ENCODE data around the gene TEX11. TPM values are rescaled to one million over a fixed set of nuclear protein-coding genes. Genes with fewer than 3 reads are reported as not detected.

Gene TEX11
- total and polyA plus RNA-seq, 10 of the 15 experiments (the other 5 are each of a cell fraction or from before 2014, with no cell fraction given): not detected

DNA sequence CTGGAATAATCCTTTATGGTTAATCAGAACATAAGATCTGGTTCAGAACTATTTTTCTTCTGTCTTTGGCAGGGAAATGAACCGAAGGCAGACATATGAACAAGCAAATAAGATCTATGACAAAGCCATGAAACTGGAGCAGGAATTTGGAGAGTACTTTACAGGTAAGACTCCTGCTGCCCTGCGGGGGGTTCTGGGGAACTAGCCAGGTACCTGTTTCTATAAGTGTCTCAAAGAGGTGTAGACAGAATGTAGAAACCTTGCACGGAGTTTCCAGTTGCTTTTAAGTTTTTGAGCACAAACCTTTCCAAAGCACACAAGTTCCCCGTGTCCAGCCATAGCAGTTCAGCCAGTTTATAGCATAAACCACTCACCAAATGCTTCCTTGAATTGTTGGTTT lies 407.7 kb downstream of the TEX11 start (continued):
- no peak for TF ChIP-seq CEBPZ (IDR thresholded peaks at IDR 0.05; ENCODE audit: low read depth, low read length)
- no peak for TF ChIP-seq PAX5 (IDR thresholded peaks at IDR 0.05; ENCODE audit: borderline replicate concordance, low read depth, low read length)
- TF ChIP-seq ZZZ3 (IDR thresholded peaks at IDR 0.05; ENCODE audit: control insufficient read depth, insufficient read length, low read depth): no peak
- no peak for TF ChIP-seq PML (IDR thresholded peaks at IDR 0.05; ENCODE audit: low read length)
- TF ChIP-seq JUND (IDR thresholded peaks at IDR 0.05; ENCODE audit: low read depth, low read length): no peak
- TF ChIP-seq MAX (IDR thresholded peaks at IDR 0.05; ENCODE audit: low read depth, low read length): no peak
- TF ChIP-seq TBL1XR1 (IDR thresholded peaks at IDR 0.05; ENCODE audit: low read depth, low read length): no peak
- TF ChIP-seq YBX1 (IDR thresholded peaks at IDR 0.05): no peak
- no peak for TF ChIP-seq RB1 (IDR thresholded peaks at IDR 0.05; ENCODE audit: borderline replicate concordance)
- no peak for TF ChIP-seq POLR2A (IDR thresholded peaks at IDR 0.05; ENCODE audit: low read depth, low read length)
- no peak for TF ChIP-seq ATF3 (IDR thresholded peaks at IDR 0.05; ENCODE audit: borderline replicate concordance, extremely low read depth, low read depth, low read length)
- no peak for TF ChIP-seq CBFB (IDR thresholded peaks at IDR 0.05; ENCODE audit: low read depth)

All from GM12878 (cell line).